HepG2 (cell line): ENCODE results near the gene METTL1. TPM values are rescaled to one million over a fixed set of nuclear protein-coding genes. Genes with fewer than 3 reads are reported as not detected.

ENCODE experiments used
- DNMT1 ChIP-seq: sonication (generic); formaldehyde crosslinking; IDR thresholded peaks from 2 replicates; pipeline ENCODE4 v1.5.1; 2020; ENCODE audit warnings: mild to moderate bottlenecking, missing genetic modification reagents
- GATAD2A ChIP-seq: IDR thresholded peaks from 2 replicates; pipeline ENCODE4 v1.6.1; 2016
- SAP130 ChIP-seq: IDR thresholded peaks from 2 replicates; pipeline ENCODE4 v1.6.1; 2016; ENCODE audit warnings: low read depth
- TAF15 ChIP-seq: fragments of 200-400 bp; formaldehyde crosslinking; IDR thresholded peaks from one replicate; pipeline ENCODE4 v1.6.1; 2018; ENCODE audit warnings: mild to moderate bottlenecking, low read depth, low read length; ENCODE audit not compliant: poor library complexity, severe bottlenecking
- ZBTB38 ChIP-seq: sonication (generic); formaldehyde crosslinking; IDR thresholded peaks from 2 replicates; pipeline ENCODE4 v1.5.1; 2020; ENCODE audit warnings: mild to moderate bottlenecking, missing genetic modification reagents
- ZKSCAN5 ChIP-seq: sonication (generic); formaldehyde crosslinking; IDR thresholded peaks from 2 replicates; pipeline ENCODE4 v1.5.1; 2020; ENCODE audit warnings: mild to moderate bottlenecking, missing genetic modification reagents
- ZMYM2 ChIP-seq: sonication (generic); formaldehyde crosslinking; IDR thresholded peaks from 2 replicates; pipeline ENCODE4 v1.8.0; 2022; ENCODE audit warnings: mild to moderate bottlenecking, missing genetic modification reagents
- ZNF101 ChIP-seq: sonication (generic); formaldehyde crosslinking; IDR thresholded peaks from 2 replicates; pipeline ENCODE4 v1.4.0; 2020; ENCODE audit warnings: mild to moderate bottlenecking, low read depth, missing genetic modification reagents, borderline replicate concordance
- ZNF572 ChIP-seq: sonication (generic); formaldehyde crosslinking; IDR thresholded peaks from 2 replicates; pipeline ENCODE4 v1.5.1; 2020; ENCODE audit warnings: mild to moderate bottlenecking, missing genetic modification reagents
- ZNF605 ChIP-seq: sonication (generic); formaldehyde crosslinking; IDR thresholded peaks from 2 replicates; pipeline ENCODE4 v1.8.0; 2022; ENCODE audit warnings: mild to moderate bottlenecking, missing genetic modification reagents
- ZNF687 ChIP-seq: sonication (generic); formaldehyde crosslinking; IDR thresholded peaks from 2 replicates; pipeline ENCODE4 v1.5.1; 2020; ENCODE audit warnings: mild to moderate bottlenecking, missing genetic modification reagents, moderate library complexity
- ZZZ3 ChIP-seq: sonication (generic); formaldehyde crosslinking; IDR thresholded peaks from 2 replicates; pipeline ENCODE4 v1.4.0; 2020; ENCODE audit warnings: missing genetic modification reagents, mild to moderate bottlenecking, borderline replicate concordance
- polyA plus RNA-seq, 8 experiments: library from polyadenylated mRNA; depleted of rRNA in 3 of 8; stranded (reverse) in 7 of 8; unstranded in 1 of 8; fragments of >200 nt; fragmentation: Illumina TruSeq in 4 of 8; extraction: Trizol in 4 of 8; gene quantifications; 2 replicates each; pipeline versions ENCODE4 v1.2.1 to v1.2.3, GENCODE V29; 2011 to 2016; ENCODE audit warnings: low read depth in 4 of 8, missing spikeins in 1 of 8, mixed read lengths in 1 of 8; ENCODE audit not compliant: insufficient read depth in 1 of 8
- total RNA-seq, 5 experiments: library from RNA; depleted of rRNA; stranded (reverse); fragments of >200 nt; fragmentation: Illumina TruSeq; extraction: Trizol; gene quantifications; 2 replicates each; pipeline ENCODE4 v1.2.3, GENCODE V29; 2016; ENCODE audit warnings: low read depth in 1 of 5
- TF ChIP-seq, protein P1 (sequence below): sonication (generic); formaldehyde crosslinking; IDR thresholded peaks from 2 replicates; pipeline ENCODE4 v1.4.0; 2020; ENCODE audit warnings: mild to moderate bottlenecking, missing genetic modification reagents
- TF ChIP-seq, protein P2 (sequence below): sonication (generic); formaldehyde crosslinking; IDR thresholded peaks from 2 replicates; pipeline ENCODE4 v1.9.0; 2021; ENCODE audit warnings: missing genetic modification reagents, borderline replicate concordance
- TF ChIP-seq, protein P3 (sequence below): IDR thresholded peaks from 2 replicates; pipeline ENCODE4 v1.6.1; 2016; ENCODE audit warnings: low read depth, borderline replicate concordance
- TF ChIP-seq, protein P4 (sequence below): sonication (generic); formaldehyde crosslinking; IDR thresholded peaks from 2 replicates; pipeline ENCODE4 v1.4.0; 2020; ENCODE audit warnings: missing genetic modification reagents

METTL1 gene
- total and polyA plus RNA-seq, 2 of the 13 experiments (the other 11 are each of a cell fraction or from before 2014, with no cell fraction given): 34.7 to 36.9 TPM

GRCh38 chr12:57726151-57726883 lies 45.6 kb downstream of the METTL1 start (continued):
- TF ChIP-seq, protein P1, sequence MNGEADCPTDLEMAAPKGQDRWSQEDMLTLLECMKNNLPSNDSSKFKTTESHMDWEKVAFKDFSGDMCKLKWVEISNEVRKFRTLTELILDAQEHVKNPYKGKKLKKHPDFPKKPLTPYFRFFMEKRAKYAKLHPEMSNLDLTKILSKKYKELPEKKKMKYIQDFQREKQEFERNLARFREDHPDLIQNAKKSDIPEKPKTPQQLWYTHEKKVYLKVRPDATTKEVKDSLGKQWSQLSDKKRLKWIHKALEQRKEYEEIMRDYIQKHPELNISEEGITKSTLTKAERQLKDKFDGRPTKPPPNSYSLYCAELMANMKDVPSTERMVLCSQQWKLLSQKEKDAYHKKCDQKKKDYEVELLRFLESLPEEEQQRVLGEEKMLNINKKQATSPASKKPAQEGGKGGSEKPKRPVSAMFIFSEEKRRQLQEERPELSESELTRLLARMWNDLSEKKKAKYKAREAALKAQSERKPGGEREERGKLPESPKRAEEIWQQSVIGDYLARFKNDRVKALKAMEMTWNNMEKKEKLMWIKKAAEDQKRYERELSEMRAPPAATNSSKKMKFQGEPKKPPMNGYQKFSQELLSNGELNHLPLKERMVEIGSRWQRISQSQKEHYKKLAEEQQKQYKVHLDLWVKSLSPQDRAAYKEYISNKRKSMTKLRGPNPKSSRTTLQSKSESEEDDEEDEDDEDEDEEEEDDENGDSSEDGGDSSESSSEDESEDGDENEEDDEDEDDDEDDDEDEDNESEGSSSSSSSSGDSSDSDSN: peak; percentile 53; the same call in 1 of the 2 replicates
- TF ChIP-seq, protein P2, sequence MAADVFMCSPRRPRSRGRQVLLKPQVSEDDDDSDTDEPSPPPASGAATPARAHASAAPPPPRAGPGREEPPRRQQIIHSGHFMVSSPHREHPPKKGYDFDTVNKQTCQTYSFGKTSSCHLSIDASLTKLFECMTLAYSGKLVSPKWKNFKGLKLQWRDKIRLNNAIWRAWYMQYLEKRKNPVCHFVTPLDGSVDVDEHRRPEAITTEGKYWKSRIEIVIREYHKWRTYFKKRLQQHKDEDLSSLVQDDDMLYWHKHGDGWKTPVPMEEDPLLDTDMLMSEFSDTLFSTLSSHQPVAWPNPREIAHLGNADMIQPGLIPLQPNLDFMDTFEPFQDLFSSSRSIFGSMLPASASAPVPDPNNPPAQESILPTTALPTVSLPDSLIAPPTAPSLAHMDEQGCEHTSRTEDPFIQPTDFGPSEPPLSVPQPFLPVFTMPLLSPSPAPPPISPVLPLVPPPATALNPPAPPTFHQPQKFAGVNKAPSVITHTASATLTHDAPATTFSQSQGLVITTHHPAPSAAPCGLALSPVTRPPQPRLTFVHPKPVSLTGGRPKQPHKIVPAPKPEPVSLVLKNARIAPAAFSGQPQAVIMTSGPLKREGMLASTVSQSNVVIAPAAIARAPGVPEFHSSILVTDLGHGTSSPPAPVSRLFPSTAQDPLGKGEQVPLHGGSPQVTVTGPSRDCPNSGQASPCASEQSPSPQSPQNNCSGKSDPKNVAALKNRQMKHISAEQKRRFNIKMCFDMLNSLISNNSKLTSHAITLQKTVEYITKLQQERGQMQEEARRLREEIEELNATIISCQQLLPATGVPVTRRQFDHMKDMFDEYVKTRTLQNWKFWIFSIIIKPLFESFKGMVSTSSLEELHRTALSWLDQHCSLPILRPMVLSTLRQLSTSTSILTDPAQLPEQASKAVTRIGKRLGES (CRISPR knock-in tag): no peak
- TF ChIP-seq ZNF101 (no peak), ZMYM2 (0 out of 2 replicates have a peak, but pooled peaks have one; percentile 37), ZNF687 (peak; percentile 68), TAF15 (no peak), DNMT1 (CRISPR knock-in tag) (0 out of 2 replicates have a peak, but pooled peaks have one; percentile 24), ZNF605 (CRISPR knock-in tag) (0 out of 2 replicates have a peak, but pooled peaks have one; percentile 44), ZZZ3 (no peak), GATAD2A (CRISPR knock-in tag) (peak; percentile 43; the same call in 1 of the 2 replicates), ZKSCAN5 (no peak), SAP130 (CRISPR knock-in tag) (peak; percentile 55), ZNF572 (CRISPR knock-in tag) (peak; percentile 76; the same call in 1 of the 2 replicates), ZBTB38 (peak; percentile 36; the same call in 1 of the 2 replicates)
- TF ChIP-seq, protein P3, sequence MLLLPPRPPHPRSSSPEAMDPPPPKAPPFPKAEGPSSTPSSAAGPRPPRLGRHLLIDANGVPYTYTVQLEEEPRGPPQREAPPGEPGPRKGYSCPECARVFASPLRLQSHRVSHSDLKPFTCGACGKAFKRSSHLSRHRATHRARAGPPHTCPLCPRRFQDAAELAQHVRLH: no peak
- TF ChIP-seq, protein P4, sequence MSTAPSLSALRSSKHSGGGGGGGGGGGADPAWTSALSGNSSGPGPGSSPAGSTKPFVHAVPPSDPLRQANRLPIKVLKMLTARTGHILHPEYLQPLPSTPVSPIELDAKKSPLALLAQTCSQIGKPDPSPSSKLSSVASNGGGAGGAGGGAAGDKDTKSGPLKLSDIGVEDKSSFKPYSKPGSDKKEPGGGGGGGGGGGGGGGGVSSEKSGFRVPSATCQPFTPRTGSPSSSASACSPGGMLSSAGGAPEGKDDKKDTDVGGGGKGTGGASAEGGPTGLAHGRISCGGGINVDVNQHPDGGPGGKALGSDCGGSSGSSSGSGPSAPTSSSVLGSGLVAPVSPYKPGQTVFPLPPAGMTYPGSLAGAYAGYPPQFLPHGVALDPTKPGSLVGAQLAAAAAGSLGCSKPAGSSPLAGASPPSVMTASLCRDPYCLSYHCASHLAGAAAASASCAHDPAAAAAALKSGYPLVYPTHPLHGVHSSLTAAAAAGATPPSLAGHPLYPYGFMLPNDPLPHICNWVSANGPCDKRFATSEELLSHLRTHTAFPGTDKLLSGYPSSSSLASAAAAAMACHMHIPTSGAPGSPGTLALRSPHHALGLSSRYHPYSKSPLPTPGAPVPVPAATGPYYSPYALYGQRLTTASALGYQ (CRISPR knock-in tag): no peak
